T-helper 9 cell (primary cell): ENCODE results near the gene CBX4.

ENCODE experiments used
- DNase-seq: peaks from one replicate; pipeline ENCODE4 v3.0.0-alpha.2; 2020

CBX4 gene

GRCh38 chr17:79829004-79829403 lies 10.2 kb downstream of the CBX4 start:
- DNase-seq: no peak

- no peak for DNase-seq
These were observed 12.2 kb downstream of the CBX4 start for GRCh38 chr17:79826841-79827578.

- no peak for DNase-seq
These were observed 13.0 kb downstream of the CBX4 start for GRCh38 chr17:79826204-79826680.

GRCh38 chr17:79825580-79825921 lies 13.7 kb downstream of the CBX4 start:
- DNase-seq: no peak

GRCh38 chr17:79824893-79825579 lies 14.2 kb downstream of the CBX4 start:
- no peak for DNase-seq

- no peak for DNase-seq
These were observed 15.0 kb downstream of the CBX4 start for GRCh38 chr17:79824234-79824633.

GRCh38 chr17:79822583-79823124 lies 16.6 kb downstream of the CBX4 start:
- no peak for DNase-seq

- no peak for DNase-seq
These were observed 17.7 kb downstream of the CBX4 start for GRCh38 chr17:79821331-79822095.

- DNase-seq: no peak
These were observed 18.3 kb downstream of the CBX4 start for GRCh38 chr17:79820959-79821330.

GRCh38 chr17:79819534-79820276 lies 19.5 kb downstream of the CBX4 start:
- DNase-seq: no peak

GRCh38 chr17:79819085-79819484 lies 20.2 kb downstream of the CBX4 start:
- no peak for DNase-seq

GRCh38 chr17:79818026-79818758 lies 21.0 kb downstream of the CBX4 start:
- DNase-seq: no peak

GRCh38 chr17:79815836-79816461 lies 23.3 kb downstream of the CBX4 start:
- no peak for DNase-seq

GRCh38 chr17:79814974-79815835 lies 24.0 kb downstream of the CBX4 start:
- DNase-seq: no peak

GRCh38 chr17:79814127-79814973 lies 24.9 kb downstream of the CBX4 start:
- DNase-seq: no peak

- DNase-seq: no peak
These were observed 25.7 kb downstream of the CBX4 start for GRCh38 chr17:79813297-79814126.

- DNase-seq: no peak
These were observed 26.6 kb downstream of the CBX4 start for GRCh38 chr17:79812353-79813258.
